OCI-LY3 (cell line): ENCODE measurements around the gene CLIC1.

Source experiments
- H2AFZ ChIP-seq: fragments of 200-600, 300-600 bp; shearing (Covaris generic); 2 replicates; pipeline ENCODE4 v1.6.0; 2014; ENCODE audit warnings: antibody characterized with exemption, low read depth, low read length
- H3K27ac ChIP-seq: fragments of 200-600, 300-600 bp; sonication (generic); 2 replicates; pipeline ENCODE4 v1.5.1; 2014; ENCODE audit warnings: mild to moderate bottlenecking, low read length, moderate library complexity, mixed read lengths
- H3K27me3 ChIP-seq: fragments of 200-600, 300-600 bp; sonication (generic); 2 replicates; pipeline ENCODE4 v1.6.1; 2014; ENCODE audit warnings: low read depth, low read length, mixed read lengths
- H3K36me3 ChIP-seq: fragments of 200-600, 300-600 bp; sonication (generic); replicated peaks from 2 replicates; pipeline ENCODE3; 2014; ENCODE audit warnings: low read depth, low read length, mixed read lengths
- H3K4me1 ChIP-seq: fragments of 300-600, 200-600 bp; sonication (generic); 2 replicates; pipeline ENCODE4 v1.6.1; 2014; ENCODE audit warnings: low read length, mixed read lengths
- H3K4me2 ChIP-seq: fragments of 200-600, 300-600 bp; sonication (generic); 2 replicates; pipeline ENCODE4 v1.6.1; 2014; ENCODE audit warnings: low read length, mixed read lengths
- H3K4me3 ChIP-seq: fragments of 300-600, 200-600 bp; sonication (generic); 2 replicates; pipeline ENCODE4 v1.5.1; 2014; ENCODE audit warnings: antibody characterized with exemption, mild to moderate bottlenecking, low read length, moderate library complexity
- H3K79me2 ChIP-seq: fragments of 300-600, 200-600 bp; shearing (Covaris generic); 2 replicates; pipeline ENCODE4 v1.6.1; 2014; ENCODE audit warnings: mild to moderate bottlenecking, low read length, mixed read lengths
- H3K9ac ChIP-seq: fragments of 300-600, 200-600 bp; shearing (Covaris generic); 2 replicates; pipeline ENCODE4 v1.6.0; 2014; ENCODE audit warnings: mild to moderate bottlenecking, low read length, moderate library complexity
- H3K9me3 ChIP-seq: fragments of 200-600, 300-600 bp; shearing (Covaris generic); 2 replicates; pipeline ENCODE4 v1.6.1; 2014; ENCODE audit warnings: low read length, mixed read lengths; ENCODE audit not compliant: insufficient read depth
- H4K20me1 ChIP-seq: fragments of 200-600, 300-600 bp; sonication (generic); 2 replicates; pipeline ENCODE4 v1.6.1; 2016; ENCODE audit warnings: low read length, mixed read lengths; ENCODE audit not compliant: insufficient read depth
- CTCF ChIP-seq: fragments of 200-600, 300-600 bp; sonication (generic); IDR thresholded peaks from 2 replicates; pipeline ENCODE4 v1.5.1; 2014; ENCODE audit warnings: antibody characterized with exemption, low read length, low read depth
- EZH2phosphoT487 ChIP-seq: fragments of 200-600 bp; shearing (Covaris generic); IDR thresholded peaks from 2 replicates; pipeline ENCODE4 v1.6.1; 2018; ENCODE audit warnings: antibody characterized with exemption, mixed run types, low read depth

Gene CLIC1

DNA sequence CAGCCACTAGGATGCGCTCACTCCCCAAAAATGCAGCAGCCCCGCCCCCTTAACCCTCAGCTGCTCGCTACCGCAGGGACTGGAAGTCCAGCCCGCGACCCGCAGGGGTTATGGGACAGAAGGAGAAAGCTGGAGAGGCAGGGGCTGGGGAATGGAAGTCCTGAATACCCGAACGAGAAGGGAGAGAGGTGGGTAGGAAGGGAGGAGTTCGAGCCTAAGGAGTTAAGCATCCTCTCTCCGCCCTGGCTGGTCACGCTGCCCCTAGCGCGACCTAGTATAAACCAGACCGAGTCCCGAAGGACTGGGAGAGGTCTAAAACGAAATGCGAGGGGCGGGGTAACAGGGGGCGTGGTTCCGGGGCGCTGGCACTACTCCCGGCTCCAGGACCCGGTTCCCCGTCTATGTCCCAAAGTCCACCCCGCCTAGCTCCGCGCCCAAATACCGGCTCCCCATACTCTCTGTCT is 6.8 kb downstream of the CLIC1 start:
- H3K9ac ChIP-seq, result no peak overlapping the region
- TF ChIP-seq CTCF, result peak; percentile 61; the same call in 1 of the 2 replicates
- TF ChIP-seq EZH2phosphoT487, result no peak
- H3K79me2 ChIP-seq, result peaks cover 12% of the 10 kb centered on the region
- no peak overlapping the region for H2AFZ ChIP-seq
- H4K20me1 ChIP-seq, result peaks cover 13% of the 10 kb centered on the region
- no peak overlapping the region for H3K4me2 ChIP-seq
- no peaks in the 10 kb centered on the region for H3K27me3 ChIP-seq
- no peak overlapping the region for H3K27ac ChIP-seq
- peaks cover 46% of the 10 kb centered on the region for H3K36me3 ChIP-seq
- H3K4me3 ChIP-seq, result no peak overlapping the region
- H3K4me1 ChIP-seq, result peaks cover 35% of the 10 kb centered on the region
- H3K9me3 ChIP-seq, result no peaks in the 10 kb centered on the region

DNA sequence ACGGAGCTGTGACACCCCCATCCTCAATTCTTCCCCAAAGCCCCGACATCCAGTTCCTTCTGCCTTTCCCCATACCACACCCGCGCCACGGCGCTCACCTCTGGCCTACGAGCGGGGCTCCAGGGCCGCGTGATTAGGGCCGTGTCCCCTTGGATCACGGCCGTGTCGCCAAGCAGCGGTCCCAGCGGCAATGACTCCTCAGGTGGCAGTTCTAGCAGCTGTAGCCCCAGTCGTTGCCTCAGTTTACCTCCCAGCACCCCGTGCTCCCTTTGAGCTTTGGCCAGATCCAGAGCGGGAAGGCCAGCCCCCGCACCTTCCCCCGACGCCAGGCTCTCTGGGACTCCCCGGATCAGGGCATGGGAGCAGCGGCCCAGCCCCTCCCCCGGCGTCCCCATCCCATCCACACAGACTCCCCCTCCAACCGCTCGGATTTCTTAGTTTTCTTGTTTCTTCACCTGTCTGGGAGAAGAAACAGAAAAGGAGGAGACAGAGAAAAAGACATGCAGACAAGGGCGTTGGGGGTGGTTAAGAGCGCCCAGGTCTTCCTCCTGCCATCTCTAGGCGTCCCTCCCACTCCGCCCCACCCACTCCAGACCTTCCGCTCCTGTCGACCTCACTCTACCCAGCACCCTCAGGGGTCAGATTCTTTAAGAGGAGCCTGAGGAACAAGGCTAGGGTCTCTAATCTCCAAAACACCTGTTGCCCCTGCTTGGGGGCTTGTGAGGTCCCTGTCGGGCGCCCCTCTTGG is 7.4 kb downstream of the CLIC1 start, which contains the start of gene DDAH2:
Gene DDAH2, minus strand, starts transcription at position 533 of the 748 bp plus-strand sequence. Its CDS starts 138 bp downstream, at position 395.
- TF ChIP-seq EZH2phosphoT487 (no peak), CTCF (no peak; the same call in 1 of the 2 replicates)

DNA sequence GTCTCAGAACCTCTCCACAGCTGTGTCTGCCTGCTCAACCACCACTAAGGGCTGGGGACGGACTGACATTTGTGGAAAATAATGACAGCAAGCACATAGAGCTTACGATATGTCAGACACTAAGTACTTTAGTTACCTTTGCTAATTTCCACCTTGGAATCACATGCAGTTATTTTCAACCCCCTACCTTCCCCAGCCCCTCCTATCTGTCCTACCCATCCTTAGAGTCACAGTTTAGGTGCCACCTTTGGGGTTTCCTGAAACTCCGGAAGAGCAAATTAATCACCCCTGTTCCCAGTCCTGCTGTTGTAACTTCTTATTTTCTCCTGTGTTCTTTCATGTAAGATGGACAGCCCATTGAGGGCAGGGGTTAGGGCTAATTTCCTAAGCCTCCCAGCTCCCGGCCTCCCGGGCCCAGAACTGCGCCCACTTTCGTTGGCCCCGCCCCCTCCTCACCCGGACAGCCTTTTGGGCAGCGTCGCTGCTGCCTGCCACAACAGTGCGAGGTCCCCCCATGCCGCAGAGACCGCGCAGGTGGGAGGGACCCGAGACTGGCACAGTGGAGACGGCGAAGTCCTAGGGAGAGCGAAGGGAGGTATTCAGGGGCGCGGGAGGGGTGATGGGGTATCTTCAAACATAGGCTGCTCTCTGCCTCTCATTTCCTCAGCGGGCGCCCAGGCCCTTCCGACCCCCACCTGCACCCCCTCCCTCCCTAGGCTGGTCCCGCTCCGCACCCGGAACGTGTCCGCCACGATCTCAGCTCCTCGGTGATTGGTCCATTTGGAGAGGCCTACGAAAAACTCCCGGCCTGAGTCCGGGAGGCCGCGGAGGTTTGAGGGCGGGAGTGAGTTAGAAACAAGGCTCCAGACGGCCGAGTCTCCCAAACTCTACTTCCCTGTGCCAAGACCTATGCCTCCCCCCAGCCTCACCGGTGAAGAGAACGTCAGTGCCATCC is 8.3 kb downstream of the CLIC1 start:
- Histone ChIP-seq H3K79me2 (no peaks in the 10 kb centered on the region), H3K36me3 (peaks cover 33% of the 10 kb centered on the region), H4K20me1 (0 out of 2 replicates have a peak, but pooled peaks cover 5% of the 10 kb centered on the region), H3K4me1 (peaks cover 30% of the 10 kb centered on the region), H3K27me3 (no peaks in the 10 kb centered on the region), H3K9me3 (no peaks in the 10 kb centered on the region), H3K4me3 (no peak overlapping the region), H3K4me2 (peak overlapping the region; percentile 48), H3K27ac (peak overlapping the region; percentile 75), H2AFZ (no peak overlapping the region), H3K9ac (0 out of 2 replicates have a peak overlapping the region, but pooled peaks have one; percentile 18)
- TF ChIP-seq EZH2phosphoT487, result no peak
- TF ChIP-seq CTCF, result no peak

More for the DNA sequence above, 7.4 kb downstream of the CLIC1 start, which contains the start of gene DDAH2:
- Histone ChIP-seq H3K27me3 (no peaks in the 10 kb centered on the region), H3K4me3 (no peak within 1 kb of the TSS), H3K4me1 (peaks cover 30% of the 10 kb centered on the region), H3K9ac (no peak within 1 kb of the TSS), H3K27ac (peak within 1 kb of the TSS; percentile 75), H2AFZ (no peak within 1 kb of the TSS), H3K36me3 (peaks cover 42% of the 10 kb centered on the region), H3K79me2 (peaks cover 6% of the 10 kb centered on the region), H3K9me3 (no peaks in the 10 kb centered on the region), H3K4me2 (peak within 1 kb of the TSS; percentile 48; the same call in 1 of the 2 replicates), H4K20me1 (peaks cover 7% of the 10 kb centered on the region)
